ENCODE results near the gene HTRA1.

The HTRA1 gene

GRCh38 chr10:122499491-122499941 is 38.2 kb downstream of the HTRA1 start:
- DNase-seq = no peak
- Mint-ChIP-seq H3K27me3 (ENCODE audit: low read depth, poor library complexity) (peaks cover 16% of the 10 kb centered on the region), H3K4me1 (peaks cover 43% of the 10 kb centered on the region), H3K36me3 (ENCODE audit: low read depth) (no peaks in the 10 kb centered on the region), H3K9me3 (no peaks in the 10 kb centered on the region), H3K27ac (no peak overlapping the region), H3K4me3 (no peak overlapping the region)
- no peak for TF ChIP-seq CTCF (IDR thresholded peaks at IDR 0.05)

GRCh38 chr10:122500194-122500593 is 38.8 kb downstream of the HTRA1 start:
- peaks cover 43% of the 10 kb centered on the region for H3K4me1 Mint-ChIP-seq
- no peaks in the 10 kb centered on the region for H3K36me3 Mint-ChIP-seq (ENCODE audit: low read depth)
- H3K9me3 Mint-ChIP-seq = no peaks in the 10 kb centered on the region
- no peak overlapping the region for H3K4me3 Mint-ChIP-seq
- H3K27me3 Mint-ChIP-seq (ENCODE audit: low read depth, poor library complexity) = peaks cover 12% of the 10 kb centered on the region
- no peak for DNase-seq
- no peak overlapping the region for H3K27ac Mint-ChIP-seq
- no peak for TF ChIP-seq CTCF (IDR thresholded peaks at IDR 0.05)

- DNase-seq = no peak
- Mint-ChIP-seq H3K9me3 (no peaks in the 10 kb centered on the region), H3K4me1 (peaks cover 40% of the 10 kb centered on the region), H3K27me3 (ENCODE audit: low read depth, poor library complexity) (peaks cover 12% of the 10 kb centered on the region), H3K36me3 (ENCODE audit: low read depth) (no peaks in the 10 kb centered on the region), H3K4me3 (no peak overlapping the region), H3K27ac (no peak overlapping the region)
- TF ChIP-seq CTCF (IDR thresholded peaks at IDR 0.05) = no peak
Observed at GRCh38 chr10:122500726-122501125, 39.4 kb downstream of the HTRA1 start.

- no peaks in the 10 kb centered on the region for H3K9me3 Mint-ChIP-seq
- H3K27ac Mint-ChIP-seq = no peak overlapping the region
- H3K36me3 Mint-ChIP-seq (ENCODE audit: low read depth) = no peaks in the 10 kb centered on the region
- H3K4me3 Mint-ChIP-seq = no peak overlapping the region
- H3K27me3 Mint-ChIP-seq (ENCODE audit: low read depth, poor library complexity) = peaks cover 8% of the 10 kb centered on the region
- TF ChIP-seq CTCF (IDR thresholded peaks at IDR 0.05) = no peak
- DNase-seq = no peak
- peaks cover 56% of the 10 kb centered on the region for H3K4me1 Mint-ChIP-seq
Observed at GRCh38 chr10:122503012-122503411, 41.7 kb downstream of the HTRA1 start.

GRCh38 chr10:122503886-122504609 is 42.7 kb downstream of the HTRA1 start:
- no peak for TF ChIP-seq CTCF (IDR thresholded peaks at IDR 0.05)

GRCh38 chr10:122504610-122504950 is 43.2 kb downstream of the HTRA1 start:
- H3K4me1 Mint-ChIP-seq = peaks cover 64% of the 10 kb centered on the region

More at GRCh38 chr10:122503886-122504609, 42.7 kb downstream of the HTRA1 start:
- H3K4me3 Mint-ChIP-seq = no peak overlapping the region
- H3K36me3 Mint-ChIP-seq (ENCODE audit: low read depth) = no peaks in the 10 kb centered on the region
- H3K27ac Mint-ChIP-seq = no peak overlapping the region
- peaks cover 64% of the 10 kb centered on the region for H3K4me1 Mint-ChIP-seq
- DNase-seq = no peak
- no peaks in the 10 kb centered on the region for H3K9me3 Mint-ChIP-seq
- H3K27me3 Mint-ChIP-seq (ENCODE audit: low read depth, poor library complexity) = peaks cover 4% of the 10 kb centered on the region

More at GRCh38 chr10:122504610-122504950, 43.2 kb downstream of the HTRA1 start:
- no peak for TF ChIP-seq CTCF (IDR thresholded peaks at IDR 0.05)
- Mint-ChIP-seq H3K9me3 (no peaks in the 10 kb centered on the region), H3K27ac (no peak overlapping the region), H3K36me3 (ENCODE audit: low read depth) (no peaks in the 10 kb centered on the region), H3K27me3 (ENCODE audit: low read depth, poor library complexity) (peaks cover 3% of the 10 kb centered on the region), H3K4me3 (no peak overlapping the region)
- no peak for DNase-seq
